ENCODE measurements around the gene HES6. TPM values are rescaled to one million over a fixed set of nuclear protein-coding genes. Genes with fewer than 3 reads are reported as not detected.

Gene HES6
- total RNA-seq, 1 experiment from 2014 or later = 17.2 TPM

- Histone ChIP-seq H3K4me1 (ENCODE audit: insufficient read depth, low read length, poor library complexity, severe bottlenecking) (peaks cover 11% of the 10 kb centered on the region), H3K36me3 (ENCODE audit: insufficient read depth, low read length, poor library complexity, severe bottlenecking) (no peaks in the 10 kb centered on the region), H3K27me3 (replicated peaks; ENCODE audit: insufficient read depth, low read depth, low read length, poor library complexity) (no peaks in the 10 kb centered on the region), H3K4me3 (ENCODE audit: low read depth, low read length, poor library complexity, severe bottlenecking) (no peak overlapping the region), H3K9me3 (ENCODE audit: low read depth, low read length, poor library complexity, severe bottlenecking) (no peaks in the 10 kb centered on the region), H3K27ac (ENCODE audit: low read depth, low read length, poor library complexity, severe bottlenecking) (no peak overlapping the region)
- BruUV-seq (replicated peaks) = no TSS peak
- TF ChIP-seq EZH2 (IDR thresholded peaks at IDR 0.05; ENCODE audit: borderline replicate concordance, low read depth, low read length, poor library complexity, severe bottlenecking) = no peak
- TF ChIP-seq, protein P1, sequence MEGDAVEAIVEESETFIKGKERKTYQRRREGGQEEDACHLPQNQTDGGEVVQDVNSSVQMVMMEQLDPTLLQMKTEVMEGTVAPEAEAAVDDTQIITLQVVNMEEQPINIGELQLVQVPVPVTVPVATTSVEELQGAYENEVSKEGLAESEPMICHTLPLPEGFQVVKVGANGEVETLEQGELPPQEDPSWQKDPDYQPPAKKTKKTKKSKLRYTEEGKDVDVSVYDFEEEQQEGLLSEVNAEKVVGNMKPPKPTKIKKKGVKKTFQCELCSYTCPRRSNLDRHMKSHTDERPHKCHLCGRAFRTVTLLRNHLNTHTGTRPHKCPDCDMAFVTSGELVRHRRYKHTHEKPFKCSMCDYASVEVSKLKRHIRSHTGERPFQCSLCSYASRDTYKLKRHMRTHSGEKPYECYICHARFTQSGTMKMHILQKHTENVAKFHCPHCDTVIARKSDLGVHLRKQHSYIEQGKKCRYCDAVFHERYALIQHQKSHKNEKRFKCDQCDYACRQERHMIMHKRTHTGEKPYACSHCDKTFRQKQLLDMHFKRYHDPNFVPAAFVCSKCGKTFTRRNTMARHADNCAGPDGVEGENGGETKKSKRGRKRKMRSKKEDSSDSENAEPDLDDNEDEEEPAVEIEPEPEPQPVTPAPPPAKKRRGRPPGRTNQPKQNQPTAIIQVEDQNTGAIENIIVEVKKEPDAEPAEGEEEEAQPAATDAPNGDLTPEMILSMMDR (conservative IDR thresholded peaks at IDR 0.05; ENCODE audit: low read depth, low read length) = no peak
- CTCF ChIA-PET = no interaction called here
- no peak for DNase-seq (ENCODE audit: low spot score)
- POLR2A ChIA-PET (ENCODE audit: low non-redundant PET) = no interaction called here
- intact Hi-C loops (cut with micrococcal nuclease; ENCODE audit: unreplicated experiment) = no loop called here
Measured at GRCh38 chr2:238226698-238227586, 12.9 kb downstream of the HES6 start.

DNA sequence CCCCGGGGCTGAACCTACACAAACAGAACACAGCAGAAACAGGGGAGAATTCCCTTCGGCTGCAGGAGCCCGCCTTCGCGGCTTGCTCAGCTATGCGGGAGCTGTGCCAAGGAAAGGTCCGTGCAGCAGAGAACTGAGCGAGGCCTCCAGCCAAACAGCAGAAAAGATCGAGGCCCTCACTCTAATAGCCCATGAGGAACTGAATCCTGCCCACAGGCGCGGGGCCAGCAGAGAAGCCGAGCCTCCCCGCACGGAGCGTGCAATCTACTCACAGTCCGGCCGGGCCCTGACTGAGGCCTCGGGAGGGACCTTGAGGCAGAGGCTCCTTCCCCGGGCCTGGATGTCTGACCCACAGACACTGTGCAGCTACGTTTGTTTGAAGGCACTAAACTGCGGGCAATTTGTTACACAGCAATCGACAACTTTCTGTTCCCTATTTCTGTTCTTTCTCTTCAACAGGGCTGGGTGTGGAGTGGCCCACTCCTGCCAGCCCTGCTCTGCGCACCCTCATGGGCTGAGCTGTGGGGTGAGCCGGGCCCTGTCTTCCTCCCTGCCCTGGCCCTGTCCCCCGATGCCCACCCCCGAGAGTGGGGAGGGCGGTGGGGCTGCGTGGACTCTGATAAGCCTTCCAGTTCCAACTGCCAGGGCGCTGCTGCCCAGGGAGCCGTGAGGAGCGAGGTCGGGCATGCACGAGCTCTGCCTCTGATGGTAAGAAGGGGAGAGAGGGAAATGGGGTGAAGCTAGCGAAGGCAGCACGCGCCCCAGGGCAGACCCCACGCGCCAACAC, 13.7 kb downstream of the HES6 start:
- TF ChIP-seq, protein P1 (conservative IDR thresholded peaks at IDR 0.05; ENCODE audit: low read depth, low read length) = no peak
- no peak for TF ChIP-seq EZH2 (IDR thresholded peaks at IDR 0.05; ENCODE audit: borderline replicate concordance, low read depth, low read length, poor library complexity, severe bottlenecking)
- intact Hi-C loops (cut with micrococcal nuclease; ENCODE audit: unreplicated experiment) = no loop called here
- no peaks in the 10 kb centered on the region for H3K27me3 ChIP-seq (replicated peaks; ENCODE audit: insufficient read depth, low read depth, low read length, poor library complexity)
- H3K36me3 ChIP-seq (ENCODE audit: insufficient read depth, low read length, poor library complexity, severe bottlenecking) = no peaks in the 10 kb centered on the region
- H3K27ac ChIP-seq (ENCODE audit: low read depth, low read length, poor library complexity, severe bottlenecking) = peak overlapping the region; percentile 29
- no peak overlapping the region for H3K4me3 ChIP-seq (ENCODE audit: low read depth, low read length, poor library complexity, severe bottlenecking)
- ChIA-PET CTCF (no interaction called here), POLR2A (ENCODE audit: low non-redundant PET) (no interaction called here)
- BruUV-seq (replicated peaks) = no TSS peak
- no peaks in the 10 kb centered on the region for H3K9me3 ChIP-seq (ENCODE audit: low read depth, low read length, poor library complexity, severe bottlenecking)
- peaks cover 11% of the 10 kb centered on the region for H3K4me1 ChIP-seq (ENCODE audit: insufficient read depth, low read length, poor library complexity, severe bottlenecking)
- DNase-seq (ENCODE audit: low spot score) = no peak

- CTCF ChIA-PET = no interaction called here
- no peak overlapping the region for H3K4me3 ChIP-seq (ENCODE audit: low read depth, low read length, poor library complexity, severe bottlenecking)
- no TSS peak for BruUV-seq (replicated peaks)
Measured at GRCh38 chr2:238225121-238225520, 14.7 kb downstream of the HES6 start.

More at GRCh38 chr2:238225121-238225520, 14.7 kb downstream of the HES6 start:
- H3K27ac ChIP-seq (ENCODE audit: low read depth, low read length, poor library complexity, severe bottlenecking) = peak overlapping the region; percentile 29
- no peaks in the 10 kb centered on the region for H3K27me3 ChIP-seq (replicated peaks; ENCODE audit: insufficient read depth, low read depth, low read length, poor library complexity)
- POLR2A ChIA-PET (ENCODE audit: low non-redundant PET) = interaction anchor here (0.6 kb wide), 1 partner anchor 25 kb away, joined by 3 read pairs; no protein-coding TSS in a partner anchor
- no peaks in the 10 kb centered on the region for H3K36me3 ChIP-seq (ENCODE audit: insufficient read depth, low read length, poor library complexity, severe bottlenecking)
- no peak for DNase-seq (ENCODE audit: low spot score)
- TF ChIP-seq, protein P1 (conservative IDR thresholded peaks at IDR 0.05; ENCODE audit: low read depth, low read length) = no peak
- no peak for TF ChIP-seq EZH2 (IDR thresholded peaks at IDR 0.05; ENCODE audit: borderline replicate concordance, low read depth, low read length, poor library complexity, severe bottlenecking)
- peaks cover 11% of the 10 kb centered on the region for H3K4me1 ChIP-seq (ENCODE audit: insufficient read depth, low read length, poor library complexity, severe bottlenecking)
- intact Hi-C loops (cut with micrococcal nuclease; ENCODE audit: unreplicated experiment) = no loop called here
- H3K9me3 ChIP-seq (ENCODE audit: low read depth, low read length, poor library complexity, severe bottlenecking) = peaks cover 4% of the 10 kb centered on the region
